Brain pericyte (primary cell): ENCODE data around the gene KDELR3.

ENCODE experiments used
- DNase-seq: peaks from one replicate; pipeline ENCODE4 v3.0.0-alpha.2; 2012; ENCODE audit warnings: low read depth, low spot score

The KDELR3 gene

GRCh38 chr22:38481871-38482332 is 14.0 kb downstream of the KDELR3 start:
- DNase-seq, result no peak

- DNase-seq, result no peak
Observed at GRCh38 chr22:38482662-38483308, 14.9 kb downstream of the KDELR3 start.

- no peak for DNase-seq
Observed at GRCh38 chr22:38484244-38484643, 16.3 kb downstream of the KDELR3 start.

- no peak for DNase-seq
Observed at GRCh38 chr22:38485783-38486182, 17.9 kb downstream of the KDELR3 start.

- DNase-seq, result no peak
Observed at GRCh38 chr22:38487946-38488345, 20.1 kb downstream of the KDELR3 start.

GRCh38 chr22:38489142-38489541 is 21.2 kb downstream of the KDELR3 start:
- DNase-seq, result no peak

GRCh38 chr22:38489561-38490145 is 21.8 kb downstream of the KDELR3 start:
- no peak for DNase-seq

GRCh38 chr22:38490475-38490874 is 22.6 kb downstream of the KDELR3 start:
- no peak for DNase-seq

GRCh38 chr22:38490915-38491314 is 23.0 kb downstream of the KDELR3 start:
- no peak for DNase-seq

- no peak for DNase-seq
Observed at GRCh38 chr22:38491707-38492348, 23.9 kb downstream of the KDELR3 start.

GRCh38 chr22:38494498-38494897 is 26.6 kb downstream of the KDELR3 start:
- no peak for DNase-seq

- no peak for DNase-seq
Observed at GRCh38 chr22:38494939-38495338, 27.0 kb downstream of the KDELR3 start.

- DNase-seq, result no peak
Observed at GRCh38 chr22:38497869-38498268, 30.0 kb downstream of the KDELR3 start.

- DNase-seq, result no peak
Observed at GRCh38 chr22:38501797-38502672, 34.1 kb downstream of the KDELR3 start.

GRCh38 chr22:38503021-38503420 is 35.1 kb downstream of the KDELR3 start:
- DNase-seq, result no peak

GRCh38 chr22:38504731-38505540 is 37.0 kb downstream of the KDELR3 start:
- no peak for DNase-seq

GRCh38 chr22:38505541-38506117 is 37.7 kb downstream of the KDELR3 start:
- no peak for DNase-seq

GRCh38 chr22:38506118-38506962 is 38.4 kb downstream of the KDELR3 start, which contains the start of gene DDX17:
DDX17 (minus strand) TSS chr22:38506311.
- peak; percentile 97 for DNase-seq

GRCh38 chr22:38510416-38510970 is 42.6 kb downstream of the KDELR3 start:
- DNase-seq, result no peak
